Mesenteric fat pad (tissue), 1 donor: Measurements from ENCODE around the gene CACNA2D4. TPM values are rescaled to one million over a fixed set of nuclear protein-coding genes. Genes with fewer than 3 reads are reported as not detected.

Experiments
- DNase-seq: peaks from one replicate; pipeline ENCODE4 v3.0.0-alpha.2; 2020; ENCODE audit warnings: low spot score
- total RNA-seq: library from RNA; stranded (reverse); fragmentation: NEBNext Ultra II Directional; extraction: Animal tissue kit (Norgen Biotek cat#: 25700); gene quantifications from one replicate; pipeline ENCODE4 v1.2.1, GENCODE V29; 2021
- donor health status: DM: yes; HTN: yes; CAD: no.

The CACNA2D4 gene
- total RNA-seq, 1 donor from 2014 or later: 8.8 TPM

GRCh38 chr12:1935242-1935641 lies 16.8 kb upstream of the CACNA2D4 start:
- peak; percentile 77 for DNase-seq

GRCh38 chr12:1934831-1935230 lies 16.4 kb upstream of the CACNA2D4 start:
- peak; percentile 51 for DNase-seq

DNA sequence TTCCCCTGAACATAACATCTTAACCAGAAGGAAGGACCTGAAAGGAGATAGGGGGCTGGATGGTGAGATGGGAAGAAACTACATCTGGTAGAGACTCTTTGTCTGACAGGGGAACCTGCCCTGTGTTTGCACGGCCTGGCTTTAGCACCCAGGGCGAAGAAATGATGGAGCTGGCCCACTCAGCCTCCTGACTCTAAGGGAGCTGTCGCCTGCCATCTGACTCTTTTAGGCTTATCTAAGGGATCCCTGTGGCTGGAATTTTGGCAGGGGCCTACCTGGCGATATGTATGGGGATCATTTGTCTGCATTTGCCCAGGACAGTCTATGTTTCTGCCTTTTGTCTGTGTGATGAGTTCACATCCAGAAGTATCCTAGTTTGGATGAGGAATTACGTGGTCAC lies 15.6 kb upstream of the CACNA2D4 start:
- DNase-seq: no peak

DNA sequence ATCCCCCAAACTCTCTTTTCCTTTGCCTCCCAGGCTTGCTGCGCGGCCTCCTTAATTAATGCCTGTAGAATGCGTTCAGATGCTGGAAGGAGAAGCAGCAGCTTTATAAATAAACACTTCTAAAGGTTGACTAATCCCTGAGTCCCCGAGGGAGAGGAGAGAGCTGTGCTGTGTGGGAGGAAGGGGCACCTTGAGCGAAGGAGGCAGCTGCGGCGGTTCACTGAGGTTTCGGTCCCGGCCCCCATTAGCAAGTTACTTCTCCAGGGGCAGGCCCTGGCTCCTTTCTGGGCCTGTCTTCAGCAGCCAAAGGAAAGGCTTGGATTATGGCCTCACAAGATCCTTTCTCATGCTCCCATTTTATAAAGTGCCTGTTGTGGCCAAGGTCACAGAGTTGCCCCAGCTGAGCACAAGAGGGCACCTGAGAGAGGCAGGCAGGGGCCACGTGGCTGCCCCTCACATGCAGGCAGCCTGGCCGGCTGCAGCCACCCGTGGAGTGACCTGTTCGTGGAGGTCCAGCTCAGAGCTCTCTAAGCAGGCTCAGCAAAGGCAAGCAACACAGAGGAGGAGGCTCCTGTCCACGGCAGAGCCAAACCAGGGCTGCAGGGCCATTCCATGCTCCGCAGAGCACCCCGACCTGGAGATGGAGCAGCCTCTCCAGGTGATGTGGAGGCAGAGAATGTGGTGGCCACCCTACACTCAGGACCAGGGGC lies 15.0 kb upstream of the CACNA2D4 start:
- DNase-seq: peak; percentile 82

GRCh38 chr12:1932264-1932777 lies 13.9 kb upstream of the CACNA2D4 start:
- peak; percentile 87 for DNase-seq

DNA sequence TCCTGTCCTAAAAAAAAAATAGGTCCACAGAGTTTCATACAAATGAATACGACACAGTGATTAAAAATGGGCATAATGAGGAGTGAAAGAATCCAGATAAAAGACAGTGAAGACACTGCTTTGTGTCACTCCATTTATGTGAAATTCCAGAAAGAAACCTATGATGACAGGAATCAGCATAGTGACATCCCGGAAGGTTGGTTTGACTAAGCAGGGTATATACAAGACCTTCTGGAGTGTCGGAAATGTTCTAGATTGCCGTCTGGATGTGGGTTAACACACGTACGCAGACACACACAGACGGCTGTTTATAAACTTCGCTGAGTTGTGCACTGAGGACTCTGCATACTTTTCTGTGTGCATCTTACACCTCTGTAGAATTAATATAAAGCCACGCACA lies 13.2 kb upstream of the CACNA2D4 start:
- no peak for DNase-seq

DNA sequence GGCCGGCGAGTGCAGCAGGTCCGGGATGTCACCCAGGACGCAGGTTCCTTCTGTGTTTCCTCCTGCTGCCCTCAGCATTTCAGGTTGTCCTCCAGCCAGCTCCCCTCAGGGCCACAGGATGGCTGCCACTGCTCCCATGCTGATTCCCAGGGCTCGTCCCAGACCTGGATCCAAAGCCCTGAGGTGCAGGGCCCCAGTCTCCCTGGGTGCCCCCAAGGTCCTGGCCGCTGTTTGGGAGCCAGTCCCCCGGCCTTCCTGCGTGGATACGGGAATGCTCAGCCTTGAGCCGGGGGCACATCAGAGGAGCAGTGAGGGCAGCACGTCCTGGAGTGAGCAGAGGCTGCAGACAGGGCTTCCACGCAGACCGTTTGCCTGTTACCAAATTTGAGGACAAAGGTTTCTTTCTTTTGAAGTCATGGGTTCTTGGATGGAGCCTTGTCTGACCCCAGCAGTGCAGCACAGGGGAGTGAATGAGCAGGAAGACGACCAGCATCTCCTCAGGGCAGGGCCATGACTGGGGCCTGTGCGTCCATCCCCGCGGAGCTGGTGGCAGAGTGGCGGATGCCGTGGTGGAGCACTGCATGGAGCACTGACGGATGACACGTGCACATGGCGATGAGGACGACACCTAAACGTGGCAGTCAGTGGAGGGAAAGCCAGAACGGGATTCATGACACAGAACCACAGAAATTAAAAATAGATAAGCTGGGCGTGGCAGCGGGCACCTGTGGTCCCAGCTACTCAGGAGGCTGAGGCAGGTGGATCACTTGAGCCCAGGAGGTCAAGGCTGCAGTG lies 12.5 kb upstream of the CACNA2D4 start:
- DNase-seq: peak; percentile 81

DNA sequence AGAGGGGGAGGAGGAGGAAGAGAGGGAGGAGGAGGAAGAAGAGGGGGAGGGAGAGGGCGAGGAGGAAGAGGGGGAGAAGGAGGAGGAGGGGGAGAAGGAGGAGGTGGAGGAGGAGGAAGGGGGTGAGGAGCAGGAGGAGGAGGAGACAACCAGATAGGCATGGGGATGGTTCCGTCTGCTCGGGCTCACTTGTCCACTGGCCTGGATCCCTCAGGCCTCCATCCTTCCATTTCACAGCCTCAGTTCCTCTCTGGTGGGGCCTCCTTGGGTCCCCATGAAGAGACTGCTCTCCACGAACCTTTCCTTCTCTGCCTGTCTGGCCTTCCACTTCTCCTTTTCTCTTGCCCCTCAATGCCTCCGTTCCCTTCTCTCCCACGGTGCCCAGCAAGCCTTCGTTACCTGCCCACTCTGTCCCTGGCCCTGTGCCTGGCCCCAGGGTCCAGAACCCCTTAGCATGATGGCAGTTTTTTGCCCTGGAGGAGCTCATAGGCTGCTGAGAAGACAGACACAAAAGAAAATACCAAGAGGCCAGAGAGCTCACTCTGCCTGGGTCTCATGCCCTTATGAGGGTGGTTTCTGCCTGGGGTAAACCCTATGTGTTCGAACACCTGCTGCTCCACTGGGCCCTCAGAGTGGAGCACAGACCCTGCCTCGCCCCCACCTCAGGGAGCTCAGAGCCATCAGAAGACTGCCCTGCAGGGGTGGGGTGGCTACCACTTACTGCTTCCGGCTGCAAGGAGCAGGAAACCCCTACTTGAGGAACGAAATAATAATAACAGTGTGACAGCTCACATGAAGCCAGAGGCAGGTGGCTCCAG lies 11.7 kb upstream of the CACNA2D4 start:
- no peak for DNase-seq

- DNase-seq: peak; percentile 78
Measured at GRCh38 chr12:1929241-1929984, 11.0 kb upstream of the CACNA2D4 start.

DNA sequence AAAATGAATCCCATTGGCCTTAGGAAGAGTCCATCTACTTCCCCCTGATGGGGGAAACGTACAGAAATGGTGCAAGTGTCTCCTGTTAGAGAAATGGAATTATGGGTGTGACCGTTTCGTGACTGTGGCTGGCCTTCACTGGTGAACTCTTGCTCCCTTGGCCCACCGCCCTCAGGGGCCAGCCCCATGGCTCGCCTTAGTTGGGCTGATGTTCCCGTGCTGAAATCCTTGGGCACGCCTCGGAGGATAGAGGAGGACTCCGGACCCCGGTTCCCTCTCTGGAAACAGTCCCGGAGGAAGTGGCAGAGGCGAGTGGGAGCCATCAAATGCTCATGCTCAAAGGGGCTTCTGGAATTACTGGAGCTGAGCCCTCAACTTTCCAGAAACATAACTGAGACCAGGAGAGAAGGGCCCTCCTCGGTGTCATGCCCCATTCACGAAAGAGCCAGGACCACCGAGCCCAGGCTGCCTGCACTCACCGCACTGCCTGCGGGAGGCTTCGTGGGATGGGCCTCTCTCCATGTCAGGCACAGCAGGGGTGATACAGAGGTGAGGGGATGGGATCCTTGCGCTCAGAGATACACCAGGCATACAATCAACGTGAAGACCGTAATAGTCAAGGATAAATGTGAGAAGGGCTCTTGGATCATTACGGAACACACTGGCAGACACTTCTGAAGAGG lies 10.1 kb upstream of the CACNA2D4 start:
- peak; percentile 82 for DNase-seq

- DNase-seq: peak; percentile 88
Measured at GRCh38 chr12:1927751-1928351, 9.4 kb upstream of the CACNA2D4 start.

- peak; percentile 77 for DNase-seq
Measured at GRCh38 chr12:1927051-1927680, 8.7 kb upstream of the CACNA2D4 start.

- DNase-seq: no peak
Measured at GRCh38 chr12:1926251-1926657, 7.8 kb upstream of the CACNA2D4 start.

DNA sequence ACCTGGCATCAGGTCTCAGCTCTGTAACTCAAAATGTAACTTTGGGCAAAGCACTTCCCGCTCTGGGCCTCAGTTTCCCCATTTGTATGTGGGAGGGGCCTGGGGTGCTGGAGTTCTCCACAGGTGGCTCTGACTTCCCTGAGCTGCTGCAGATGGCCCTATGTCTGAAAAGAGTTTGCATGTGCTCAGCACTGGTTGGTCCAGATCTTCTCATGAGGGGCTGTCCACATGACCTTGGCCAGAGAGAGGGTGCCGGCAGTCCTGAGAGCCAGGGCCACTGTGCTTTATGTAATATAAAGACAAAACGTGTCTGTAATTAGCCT lies 7.2 kb upstream of the CACNA2D4 start:
- no peak for DNase-seq

GRCh38 chr12:1924996-1925683 lies 6.7 kb upstream of the CACNA2D4 start:
- DNase-seq: peak; percentile 85

DNA sequence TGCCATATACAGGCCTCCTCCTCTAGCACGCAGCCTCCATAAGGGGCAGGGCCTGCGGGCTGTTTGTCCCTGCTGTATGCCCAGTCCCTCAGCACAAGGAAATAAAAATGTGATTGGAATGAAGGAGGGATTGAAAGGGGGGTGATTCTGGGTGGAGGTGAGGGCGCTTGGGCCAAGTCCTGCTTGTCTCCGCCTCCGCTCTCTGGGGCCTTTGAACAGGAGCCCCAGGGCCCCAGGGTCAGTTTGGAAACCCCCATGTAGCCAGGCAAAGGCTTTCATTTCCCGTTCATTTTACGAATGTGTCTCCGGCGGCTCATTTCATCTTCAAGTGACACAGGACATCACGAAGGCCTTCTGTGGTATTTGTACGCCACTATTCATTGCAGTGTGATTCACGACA lies 4.5 kb upstream of the CACNA2D4 start:
- DNase-seq: peak; percentile 59

DNA sequence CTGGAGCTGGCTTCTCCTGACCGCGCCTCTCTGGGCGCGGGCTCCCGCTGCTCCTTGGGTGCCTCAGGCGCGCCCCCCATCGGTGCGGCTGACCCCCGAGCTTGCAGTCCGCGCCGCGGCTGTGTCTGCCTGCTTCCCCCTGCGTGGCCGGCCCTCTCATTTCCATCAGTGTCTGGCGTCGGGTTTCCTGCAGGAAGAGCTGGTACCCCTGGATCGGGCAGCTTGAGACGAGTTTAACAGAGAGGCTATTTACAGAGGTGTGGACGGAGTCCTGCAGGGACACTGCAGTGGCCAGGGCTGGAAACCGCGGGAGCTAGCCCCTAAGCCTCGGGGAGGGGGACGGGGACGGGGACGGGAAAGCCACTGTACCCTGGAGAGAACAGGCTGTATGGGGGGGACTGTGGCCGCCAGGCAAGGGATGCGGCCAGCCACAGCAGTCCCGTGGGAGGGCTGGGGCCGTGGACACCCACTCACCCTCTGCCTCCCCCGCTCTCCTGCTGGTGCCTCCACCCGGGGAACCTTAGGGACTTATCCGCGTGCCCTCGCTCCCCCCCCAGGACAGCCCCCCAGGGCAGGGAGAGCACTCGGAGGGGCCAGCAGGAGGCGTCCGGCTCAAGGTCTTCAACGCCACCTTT lies 3.7 kb upstream of the CACNA2D4 start:
- DNase-seq: no peak

DNA sequence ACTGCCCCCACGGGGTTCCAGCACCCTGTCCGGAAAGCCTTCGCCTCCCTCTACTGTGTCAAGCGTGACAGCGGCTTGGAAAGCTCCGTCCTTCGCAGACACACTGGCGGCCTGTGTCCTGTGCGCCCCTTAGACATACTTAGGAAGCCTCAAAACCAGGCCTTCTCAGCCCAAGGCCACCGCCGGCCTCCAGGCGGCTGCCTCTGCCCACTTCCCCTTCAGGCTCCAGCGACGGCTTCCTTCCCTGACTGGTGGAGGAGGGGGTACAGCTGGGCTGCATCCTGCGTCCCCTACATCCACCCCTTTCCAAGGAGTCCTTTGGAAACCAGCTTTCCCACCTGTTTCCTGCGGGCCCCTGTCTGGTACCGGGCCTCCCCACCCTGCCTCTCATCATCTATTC lies 2.5 kb upstream of the CACNA2D4 start:
- peak; percentile 87 for DNase-seq
